Stimulated activated CD4-positive, alpha-beta T cell treated with anti-CD3 and anti-CD28 coated beads, Interleukin-15, amount 100 ng/mL, for 48 hours (primary cell): ENCODE measurements around the gene ZNF283.
"Not testable (repeated sequence)": the region's sequence is repeated elsewhere in the genome, so short reads cannot be mapped to it uniquely, and the experiment has no call there.

Experiments
- DNase-seq, 2 donors: peaks; one replicate each; pipeline ENCODE4 v3.0.0-alpha.2; 2020; ENCODE audit warnings: low read depth in 2 of 2

ZNF283 gene

GRCh38 chr19:43848821-43849220 lies 21.7 kb downstream of the ZNF283 start:
- no peak for DNase-seq

- no peak for DNase-seq
Observed at GRCh38 chr19:43858174-43858573, 31.1 kb downstream of the ZNF283 start.

DNA sequence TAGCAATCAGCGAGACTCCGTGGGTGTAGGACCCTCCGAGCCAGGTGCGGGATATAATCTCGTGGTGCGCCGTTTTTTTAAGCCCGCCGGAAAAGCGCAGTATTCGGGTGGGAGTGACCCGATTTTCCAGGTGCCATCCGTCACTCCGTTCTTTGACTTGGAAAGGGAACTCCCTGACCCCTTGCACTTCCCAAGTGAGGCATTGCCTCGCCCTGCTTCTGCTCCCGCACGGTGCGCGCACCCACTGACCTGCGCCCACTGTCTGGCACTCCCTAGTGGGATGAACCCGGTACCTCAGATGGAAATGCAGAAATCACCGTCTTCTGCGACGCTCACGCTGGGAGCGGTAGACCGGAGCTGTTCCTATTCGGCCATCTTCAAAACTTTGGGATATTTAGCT lies 39.8 kb downstream of the ZNF283 start:
- DNase-seq, result not testable (repeated sequence)

GRCh38 chr19:43872547-43873336 lies 45.6 kb downstream of the ZNF283 start:
- no peak for DNase-seq

- no peak for DNase-seq
Observed at GRCh38 chr19:43880483-43880882, 53.4 kb downstream of the ZNF283 start.

DNA sequence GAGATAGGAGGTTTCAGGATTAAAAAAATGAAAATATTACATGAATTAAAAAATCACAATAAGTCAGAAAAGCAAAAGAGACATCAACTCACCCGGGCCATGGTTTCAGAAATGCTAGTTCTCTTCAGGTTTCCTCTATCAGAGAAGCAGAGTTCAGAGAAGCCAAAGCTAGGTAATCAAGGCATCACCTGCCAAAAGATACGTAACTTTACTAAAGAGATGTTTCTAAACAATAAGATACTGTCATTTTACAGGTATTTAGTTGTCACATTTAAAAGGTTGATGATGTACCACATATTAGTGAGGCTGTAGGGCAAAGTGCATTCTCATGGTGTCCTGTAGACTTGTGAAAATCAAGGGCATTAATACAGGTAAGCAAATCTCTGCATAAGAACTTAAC lies 56.7 kb downstream of the ZNF283 start, which contains the start of gene ZNF404:
ZNF404 (minus strand) TSS at position 101 of the 400 bp plus-strand sequence.
- no peak for DNase-seq

DNA sequence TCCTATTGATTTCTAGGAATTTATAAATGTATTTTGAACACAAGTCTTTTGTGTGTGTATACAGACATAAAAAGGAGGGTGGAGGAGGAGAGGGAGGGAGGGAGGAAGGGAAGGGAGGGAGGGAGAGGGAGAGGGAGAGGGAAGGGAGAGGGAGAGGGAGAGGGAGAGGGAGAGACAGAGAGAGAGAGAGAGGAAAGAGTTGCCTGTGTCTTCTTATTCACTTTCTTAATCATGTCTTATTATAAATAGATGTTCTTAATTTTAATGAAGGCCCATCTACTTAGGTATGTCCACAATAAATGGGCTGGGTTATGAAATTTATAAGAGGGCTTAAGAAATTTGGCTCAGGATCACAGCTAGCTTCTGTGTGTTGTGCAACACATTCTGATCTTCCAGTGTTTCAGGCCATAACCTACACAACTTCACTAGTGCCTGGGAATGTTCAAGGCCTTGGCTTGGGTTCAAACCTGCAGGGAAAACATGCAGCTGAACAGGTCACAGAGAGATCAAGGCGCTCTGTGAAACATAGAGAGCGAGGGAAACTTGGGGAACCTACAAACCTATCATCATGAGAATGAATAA lies 68.7 kb downstream of the ZNF283 start:
- no peak for DNase-seq
